ENCODE data around the gene MASP1. TPM values are rescaled to one million over a fixed set of nuclear protein-coding genes. Genes with fewer than 3 reads are reported as not detected.

Gene MASP1
- total and polyA plus RNA-seq, 11 donors, result 84.1 to 245 (median 154) TPM

DNA sequence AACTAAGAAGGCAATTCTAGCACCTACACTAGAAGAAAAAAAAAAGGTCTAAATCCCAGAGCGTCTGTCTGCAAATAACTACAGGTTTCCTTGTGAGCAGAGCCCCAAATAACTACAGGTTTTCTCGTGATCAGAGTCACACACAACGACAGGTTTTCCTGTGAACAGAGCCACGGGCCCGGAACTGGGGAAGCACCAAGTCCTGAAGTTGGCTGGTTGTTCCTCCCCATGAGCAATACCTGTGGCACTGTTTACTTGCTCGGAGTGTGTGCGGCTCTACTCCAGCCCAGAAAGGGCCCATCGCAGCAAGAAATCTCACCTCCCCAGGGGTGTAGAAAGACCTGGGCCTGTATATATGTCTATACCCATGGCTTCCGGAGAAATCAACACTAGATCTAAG, 644 bp upstream of the MASP1 start:
- Histone ChIP-seq H3K27me3 (no peaks in the 10 kb centered on the region), H3K4me3 (peak overlapping the region in 9 of 12 donors; percentile 47 to 68 (median 57)), H3K4me1 (peaks cover 0 to 53% (median 24%) of the 10 kb centered on the region in 12 donors), H3K9me3 (no peaks in the 10 kb centered on the region), H3K27ac (peak overlapping the region; percentile 62 to 91 (median 78)), H3K36me3 (no peaks in the 10 kb centered on the region)
- DNase-seq (no peak), ATAC-seq (peak; percentile 7 to 55 (median 31))
- intact Hi-C loops (cut with DNase I), result loop anchor here in 3 of 10 donors (5.0 to 10.0 kb wide), 4 partner anchors 35 to 70 kb away; no protein-coding TSS in a partner anchor
- TF ChIP-seq, protein P1, sequence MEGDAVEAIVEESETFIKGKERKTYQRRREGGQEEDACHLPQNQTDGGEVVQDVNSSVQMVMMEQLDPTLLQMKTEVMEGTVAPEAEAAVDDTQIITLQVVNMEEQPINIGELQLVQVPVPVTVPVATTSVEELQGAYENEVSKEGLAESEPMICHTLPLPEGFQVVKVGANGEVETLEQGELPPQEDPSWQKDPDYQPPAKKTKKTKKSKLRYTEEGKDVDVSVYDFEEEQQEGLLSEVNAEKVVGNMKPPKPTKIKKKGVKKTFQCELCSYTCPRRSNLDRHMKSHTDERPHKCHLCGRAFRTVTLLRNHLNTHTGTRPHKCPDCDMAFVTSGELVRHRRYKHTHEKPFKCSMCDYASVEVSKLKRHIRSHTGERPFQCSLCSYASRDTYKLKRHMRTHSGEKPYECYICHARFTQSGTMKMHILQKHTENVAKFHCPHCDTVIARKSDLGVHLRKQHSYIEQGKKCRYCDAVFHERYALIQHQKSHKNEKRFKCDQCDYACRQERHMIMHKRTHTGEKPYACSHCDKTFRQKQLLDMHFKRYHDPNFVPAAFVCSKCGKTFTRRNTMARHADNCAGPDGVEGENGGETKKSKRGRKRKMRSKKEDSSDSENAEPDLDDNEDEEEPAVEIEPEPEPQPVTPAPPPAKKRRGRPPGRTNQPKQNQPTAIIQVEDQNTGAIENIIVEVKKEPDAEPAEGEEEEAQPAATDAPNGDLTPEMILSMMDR (IDR thresholded peaks at IDR 0.05), result no peak
- TF ChIP-seq POLR2A (IDR thresholded peaks at IDR 0.05), result no peak
- whole genome bisulfite sequencing, 4 donors, result 37 to 46% (median 38%) methylated on average over 9 of the region's 9 CpGs

GRCh38 chr3:187291001-187291511, 481 bp downstream of the MASP1 start:
- intact Hi-C loops (cut with DNase I), result loop anchor here in 3 of 10 donors (5.0 to 10.0 kb wide), 4 partner anchors 34 to 69 kb away; no protein-coding TSS in a partner anchor
- DNase-seq (peak in 2 of 5 donors; percentile 19 to 25), ATAC-seq (peak; percentile 32 to 47 (median 37))
- Histone ChIP-seq H3K36me3 (no peaks in the 10 kb centered on the region), H3K9me3 (no peaks in the 10 kb centered on the region), H3K27me3 (no peaks in the 10 kb centered on the region), H3K4me3 (peak overlapping the region; percentile 26 to 68 (median 54)), H3K27ac (peak overlapping the region; percentile 69 to 91 (median 78)), H3K4me1 (peaks cover 0 to 53% (median 25%) of the 10 kb centered on the region in 12 donors)
- 6 to 11% (median 8%) methylated on average over 5 to 6 of the region's 6 CpGs for WGBS, 4 donors
- TF ChIP-seq, protein P1 (IDR thresholded peaks at IDR 0.05), result no peak
- no peak for TF ChIP-seq POLR2A (IDR thresholded peaks at IDR 0.05)

DNA sequence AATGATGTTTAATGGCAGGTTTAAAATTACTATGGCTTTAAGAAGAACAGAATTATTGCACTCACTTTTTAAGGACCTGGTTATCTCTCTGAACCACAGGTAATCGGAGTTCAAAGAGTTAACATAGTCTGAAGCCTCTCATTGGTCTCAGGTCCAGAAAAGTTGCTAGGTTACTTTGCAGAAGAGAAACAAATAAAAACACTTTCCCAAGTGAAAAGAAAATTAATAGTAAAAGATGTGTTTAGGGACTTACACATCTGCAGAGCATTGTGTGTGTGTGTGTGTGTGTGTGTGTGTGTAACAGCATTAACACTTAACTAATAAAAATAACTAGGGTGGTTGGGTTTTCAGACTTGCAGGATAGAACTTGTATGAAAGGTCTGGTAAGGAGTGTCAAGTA, 1.0 kb downstream of the MASP1 start:
- H3K9me3 ChIP-seq, result no peaks in the 10 kb centered on the region
- ATAC-seq (no peak), DNase-seq (no peak)
- no peaks in the 10 kb centered on the region for H3K27me3 ChIP-seq
- WGBS, 4 donors, result 36 to 47% (median 41%) methylated on average over 1 of the region's 1 CpG
- TF ChIP-seq, protein P1 (IDR thresholded peaks at IDR 0.05), result no peak
- TF ChIP-seq POLR2A (IDR thresholded peaks at IDR 0.05), result no peak
- peak overlapping the region; percentile 26 to 68 (median 54) for H3K4me3 ChIP-seq
- H3K27ac ChIP-seq, result peak overlapping the region; percentile 69 to 91 (median 78)
- intact Hi-C loops (cut with DNase I), result loop anchor here in 3 of 10 donors (5.0 to 10.0 kb wide), 4 partner anchors 33 to 68 kb away; no protein-coding TSS in a partner anchor
- H3K4me1 ChIP-seq, result peaks cover 0 to 51% (median 25%) of the 10 kb centered on the region in 12 donors
- peaks cover 0 to 4% (median 0%) of the 10 kb centered on the region in 9 donors for H3K36me3 ChIP-seq

GRCh38 chr3:187288855-187289605, 2.5 kb downstream of the MASP1 start:
- peaks cover 0 to 51% (median 23%) of the 10 kb centered on the region in 12 donors for H3K4me1 ChIP-seq
- DNase-seq, result no peak
- H3K27ac ChIP-seq, result peak overlapping the region in 9 of 12 donors; percentile 17 to 91 (median 78)

More at GRCh38 chr3:187288855-187289605, 2.5 kb downstream of the MASP1 start:
- H3K4me3 ChIP-seq, result peak overlapping the region in 10 of 12 donors; percentile 26 to 68 (median 56)
- intact Hi-C loops (cut with DNase I), result loop anchor here in 2 of 10 donors (1.0 to 2.0 kb wide), 2 partner anchors 22 to 23 kb away; no protein-coding TSS in a partner anchor
- no peak for TF ChIP-seq POLR2A (IDR thresholded peaks at IDR 0.05)
- TF ChIP-seq, protein P1 (IDR thresholded peaks at IDR 0.05), result no peak
- no peak for ATAC-seq
- H3K36me3 ChIP-seq, result peaks cover 0 to 18% (median 5%) of the 10 kb centered on the region in 9 donors
- WGBS, 4 donors, result 49 to 58% (median 50%) methylated on average over 14 of the region's 14 CpGs
- H3K27me3 ChIP-seq, result no peaks in the 10 kb centered on the region
- no peaks in the 10 kb centered on the region for H3K9me3 ChIP-seq
